GM23338 (cell line): ENCODE measurements around the gene WNT9A. TPM values are rescaled to one million over a fixed set of nuclear protein-coding genes. Genes with fewer than 3 reads are reported as not detected.

Experiments used
- ATAC-seq: fragments of 200-7000 bp; cut with Tn5 transposase; 3 replicates; pipeline ENCODE4 v1.9.1; 2020
- DNase-seq: peaks from one replicate; pipeline ENCODE4 v3.0.0-alpha.2; 2015; ENCODE audit warnings: low spot score
- H2AFZ ChIP-seq: fragments of 200-600 bp; sonication (generic); 2 replicates; pipeline ENCODE4 v1.8.0; 2016; ENCODE audit warnings: antibody characterized with exemption, mild to moderate bottlenecking, moderate library complexity
- H3F3A ChIP-seq: fragments of 200-600 bp; sonication (generic); replicated peaks from 2 replicates; pipeline ENCODE4 v1.8.0; 2017; ENCODE audit warnings: antibody characterized with exemption, mixed run types, low read depth
- H3K27ac ChIP-seq: fragments of 200-600 bp; sonication (generic); 2 replicates; pipeline ENCODE4 v1.6.1; 2016; ENCODE audit warnings: low read depth
- H3K27me3 ChIP-seq: fragments of 200-600 bp; sonication (generic); 2 replicates; pipeline ENCODE4 v1.8.0; 2016; ENCODE audit warnings: mild to moderate bottlenecking, mixed run types, moderate library complexity; ENCODE audit not compliant: insufficient read depth
- H3K36me3 ChIP-seq: fragments of 200-600 bp; sonication (generic); 2 replicates; pipeline ENCODE4 v1.8.0; 2016; ENCODE audit warnings: mild to moderate bottlenecking; ENCODE audit not compliant: insufficient read depth
- H3K4me1 ChIP-seq: fragments of 200-600 bp; sonication (generic); 2 replicates; pipeline ENCODE4 v1.8.0; 2016; ENCODE audit warnings: mild to moderate bottlenecking, moderate library complexity; ENCODE audit not compliant: insufficient read depth
- H3K4me2 ChIP-seq: fragments of 200-600 bp; sonication (generic); 2 replicates; pipeline ENCODE4 v1.7.1; 2017; ENCODE audit warnings: mixed run types
- H3K4me3 ChIP-seq: fragments of 200-600 bp; sonication (generic); 2 replicates; pipeline ENCODE4 v1.6.1; 2016; ENCODE audit warnings: mixed run types
- H3K79me2 ChIP-seq: fragments of 200-600 bp; sonication (generic); replicated peaks from 2 replicates; pipeline ENCODE4 v1.8.0; 2017; ENCODE audit warnings: mild to moderate bottlenecking; ENCODE audit not compliant: insufficient read depth
- H3K9me2 ChIP-seq: fragments of 200-600 bp; sonication (generic); 2 replicates; pipeline ENCODE4 v1.8.0; 2017; ENCODE audit not compliant: insufficient read depth
- H4K20me1 ChIP-seq: fragments of 200-600 bp; sonication (generic); replicated peaks from 2 replicates; pipeline ENCODE4 v1.8.0; 2017; ENCODE audit warnings: mild to moderate bottlenecking; ENCODE audit not compliant: insufficient read depth
- H3K27ac Mint-ChIP-seq: 2 replicates; pipeline ENCODE4 v1.8.0; 2020; ENCODE audit warnings: inconsistent platforms, mild to moderate bottlenecking, moderate library complexity, mixed read lengths
- H3K27me3 Mint-ChIP-seq: 3 replicates; pipeline ENCODE4 v1.8.0; 2022; ENCODE audit warnings: low read depth, mild to moderate bottlenecking, moderate library complexity, mixed read lengths, inconsistent platforms; ENCODE audit not compliant: insufficient read depth, poor library complexity
- H3K36me3 Mint-ChIP-seq: 3 replicates; pipeline ENCODE4 v1.8.0; 2021; ENCODE audit warnings: low read depth, mild to moderate bottlenecking, inconsistent platforms, moderate library complexity, mixed read lengths
- H3K4me1 Mint-ChIP-seq: 3 replicates; pipeline ENCODE4 v1.8.0; 2020; ENCODE audit warnings: mild to moderate bottlenecking, inconsistent platforms, mixed read lengths
- H3K4me3 Mint-ChIP-seq: 3 replicates; pipeline ENCODE4 v1.8.0; 2021; ENCODE audit warnings: moderate library complexity, mild to moderate bottlenecking, inconsistent platforms, mixed read lengths
- H3K9me3 Mint-ChIP-seq: 3 replicates; pipeline ENCODE4 v1.8.0; 2020; ENCODE audit warnings: moderate library complexity, mild to moderate bottlenecking, inconsistent platforms, mixed read lengths
- CREB1 ChIP-seq: fragments of 250-450 bp; sonication (Bioruptor Pico); IDR thresholded peaks from 2 replicates; pipeline ENCODE4 v1.5.0; 2020; ENCODE audit warnings: low read depth, mild to moderate bottlenecking, moderate library complexity
- CTCF ChIP-seq, 2 experiments: fragments of 200-600 bp in 1 of 2; sonication (generic) in 1 of 2; conservative IDR thresholded peaks; 2 replicates each; pipeline versions ENCODE4 v1.5.1 to v1.6.1; 2016 to 2017; ENCODE audit warnings: antibody characterized with exemption in 2 of 2, low read depth in 2 of 2, mild to moderate bottlenecking in 2 of 2, moderate library complexity in 1 of 2
- EZH2 ChIP-seq: fragments of 200-600 bp; sonication (generic); IDR thresholded peaks from one replicate; pipeline ENCODE4 v1.8.0; 2017; ENCODE audit warnings: antibody characterized with exemption, mild to moderate bottlenecking, low read depth; ENCODE audit not compliant: unreplicated experiment
- JUNB ChIP-seq: IDR thresholded peaks from one replicate; pipeline ENCODE4 v1.6.1; 2016; ENCODE audit warnings: antibody characterized with exemption; ENCODE audit not compliant: unreplicated experiment
- NANOG ChIP-seq: IDR thresholded peaks from 2 replicates; pipeline ENCODE4 v1.6.1; 2016; ENCODE audit warnings: antibody characterized with exemption, borderline replicate concordance
- POLR2AphosphoS5 ChIP-seq: IDR thresholded peaks from 2 replicates; pipeline ENCODE4 v1.6.1; 2016; ENCODE audit warnings: antibody characterized with exemption, low read depth
- STAT1 ChIP-seq: IDR thresholded peaks from one replicate; pipeline ENCODE4 v1.6.1; 2016; ENCODE audit warnings: antibody characterized with exemption; ENCODE audit not compliant: unreplicated experiment
- ZNF331 ChIP-seq: fragments of 250-450 bp; sonication (Bioruptor Pico); IDR thresholded peaks from 2 replicates; pipeline ENCODE4 v1.5.0; 2020; ENCODE audit warnings: low read depth, mild to moderate bottlenecking, moderate library complexity
- polyA plus RNA-seq: library from polyadenylated mRNA; unstranded; fragments of >200 nt; fragmentation: Nextera tagmentation; extraction: Ambion mirVana; gene quantifications from 2 replicates; pipeline ENCODE4 v1.2.1, GENCODE V29; 2016
- total RNA-seq: library from RNA; depleted of rRNA; stranded (reverse); fragments of >200 nt; shearing (Covaris generic); gene quantifications from 2 replicates; pipeline ENCODE4 v1.2.3, GENCODE V29; 2014
- TF ChIP-seq, protein P1 (sequence below): IDR thresholded peaks from one replicate; pipeline ENCODE4 v1.6.1; 2018; ENCODE audit warnings: antibody characterized with exemption; ENCODE audit not compliant: unreplicated experiment

WNT9A gene
- total and polyA plus RNA-seq, 2 experiments from 2014 or later: 0.06 to 2.0 TPM

DNA sequence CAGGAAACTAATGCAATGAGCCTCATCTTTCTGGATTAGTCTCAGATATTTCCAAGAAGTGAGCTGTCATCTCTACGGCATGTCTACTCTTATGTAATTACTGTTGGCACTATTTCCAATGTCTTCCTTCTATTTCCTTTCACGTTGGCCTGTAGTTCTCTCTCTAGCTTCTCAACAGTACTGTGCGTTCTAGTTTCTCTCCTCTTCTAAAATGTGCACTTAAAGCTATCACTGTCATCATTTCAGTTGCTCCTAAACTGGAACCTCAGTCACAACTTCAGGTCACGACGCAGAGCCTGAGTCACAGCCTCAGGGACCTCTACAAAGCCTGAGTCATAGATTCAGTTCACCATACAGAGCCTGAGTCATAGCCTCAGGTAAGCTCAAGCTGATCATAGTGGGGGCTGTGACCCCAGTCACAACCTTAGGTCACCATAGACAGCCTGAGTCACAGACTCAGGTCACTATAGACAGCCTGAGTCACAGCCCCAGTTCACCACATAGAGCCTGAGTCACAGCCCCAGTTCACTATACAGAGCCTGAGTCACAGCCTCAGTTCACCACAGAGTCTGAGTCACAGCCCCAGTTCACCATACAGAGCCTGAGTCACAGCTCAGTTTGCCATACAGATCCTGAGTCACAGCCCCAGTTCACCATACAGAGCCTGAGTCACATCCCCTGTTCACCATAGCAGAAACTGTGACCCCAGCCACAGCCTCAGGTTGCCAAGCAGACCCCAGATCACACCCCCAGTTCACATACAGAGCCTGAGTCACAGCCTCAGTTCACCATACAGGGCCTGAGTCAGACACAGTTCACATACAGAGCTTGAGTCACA lies 13.0 kb downstream of the WNT9A start:
- H3K27ac ChIP-seq: no peak overlapping the region
- DNase-seq (no peak), ATAC-seq (no peak)
- no peak overlapping the region for H2AFZ ChIP-seq
- no peak overlapping the region for H3K27ac Mint-ChIP-seq
- H3K4me1 ChIP-seq: no peaks in the 10 kb centered on the region
- H3K4me3 ChIP-seq: no peak overlapping the region
- H3K79me2 ChIP-seq: no peaks in the 10 kb centered on the region
- no peak overlapping the region for H3K4me3 Mint-ChIP-seq
- H3K27me3 Mint-ChIP-seq: peaks cover 5% of the 10 kb centered on the region
- H3K9me3 Mint-ChIP-seq: no peaks in the 10 kb centered on the region
- H3K36me3 ChIP-seq: no peaks in the 10 kb centered on the region
- no peaks in the 10 kb centered on the region for H3K4me1 Mint-ChIP-seq
- H3K9me2 ChIP-seq: no peaks in the 10 kb centered on the region
- no peaks in the 10 kb centered on the region for H3K27me3 ChIP-seq
- no peaks in the 10 kb centered on the region for H4K20me1 ChIP-seq
- H3F3A ChIP-seq: no peaks in the 10 kb centered on the region
- TF ChIP-seq STAT1 (no peak), CTCF (conservative IDR thresholded peaks at IDR 0.05; ENCODE audit: low read depth in 2 of 2) (no peak), EZH2 (no peak), POLR2AphosphoS5 (no peak)
- H3K4me2 ChIP-seq: no peak overlapping the region
- H3K36me3 Mint-ChIP-seq: no peaks in the 10 kb centered on the region

DNA sequence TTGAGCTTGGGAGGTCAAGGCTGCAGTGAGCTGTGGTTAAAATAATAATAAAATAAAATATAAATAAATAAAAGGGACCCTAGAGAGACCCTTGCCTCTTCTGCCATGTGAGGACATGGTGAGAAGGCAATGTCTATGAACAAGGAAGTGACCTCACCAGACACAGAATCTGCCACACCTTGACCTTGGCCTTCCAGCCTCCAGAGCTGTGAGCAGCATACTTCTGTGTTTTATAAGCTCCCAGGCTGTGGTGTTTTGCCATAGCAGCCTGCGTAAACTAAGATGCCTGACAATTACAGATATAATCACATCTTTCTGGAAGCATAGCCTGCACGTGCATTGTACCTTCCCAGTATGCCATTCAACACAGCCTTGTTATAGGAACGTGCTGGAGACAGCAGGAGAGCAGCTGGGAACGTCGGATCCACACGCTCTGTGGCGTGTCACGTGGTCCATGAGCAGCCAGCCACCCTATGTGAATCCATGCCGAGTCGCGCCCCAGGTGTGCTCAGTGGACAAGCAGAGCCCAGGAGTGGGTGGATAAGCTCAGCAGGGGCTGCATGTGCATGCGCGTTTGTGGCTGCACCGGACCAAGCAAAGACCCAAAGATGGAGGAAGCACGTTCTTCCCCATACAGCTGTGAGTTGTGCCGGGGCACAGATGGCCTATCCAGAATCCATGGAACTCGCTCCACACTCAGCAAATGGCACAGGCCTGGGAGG lies 17.8 kb downstream of the WNT9A start:
- Mint-ChIP-seq H3K4me1 (no peaks in the 10 kb centered on the region), H3K36me3 (no peaks in the 10 kb centered on the region), H3K4me3 (no peak overlapping the region), H3K27me3 (peaks cover 2% of the 10 kb centered on the region), H3K9me3 (no peaks in the 10 kb centered on the region), H3K27ac (no peak overlapping the region)
- DNase-seq (no peak), ATAC-seq (no peak)
- no peaks in the 10 kb centered on the region for H3K36me3 ChIP-seq
- H4K20me1 ChIP-seq: no peaks in the 10 kb centered on the region
- H2AFZ ChIP-seq: no peak overlapping the region
- H3K9me2 ChIP-seq: no peaks in the 10 kb centered on the region
- H3K4me1 ChIP-seq: no peaks in the 10 kb centered on the region
- no peak overlapping the region for H3K27ac ChIP-seq
- no peaks in the 10 kb centered on the region for H3K27me3 ChIP-seq
- H3F3A ChIP-seq: no peaks in the 10 kb centered on the region
- H3K79me2 ChIP-seq: no peaks in the 10 kb centered on the region
- H3K4me2 ChIP-seq: no peak overlapping the region
- H3K4me3 ChIP-seq: no peak overlapping the region
- TF ChIP-seq NANOG (no peak), POLR2AphosphoS5 (no peak), CREB1 (no peak), ZNF331 (CRISPR knock-in tag) (no peak), JUNB (no peak), EZH2 (no peak), CTCF (conservative IDR thresholded peaks at IDR 0.05; ENCODE audit: low read depth in 2 of 2) (no peak), STAT1 (no peak)
- TF ChIP-seq, protein P1, sequence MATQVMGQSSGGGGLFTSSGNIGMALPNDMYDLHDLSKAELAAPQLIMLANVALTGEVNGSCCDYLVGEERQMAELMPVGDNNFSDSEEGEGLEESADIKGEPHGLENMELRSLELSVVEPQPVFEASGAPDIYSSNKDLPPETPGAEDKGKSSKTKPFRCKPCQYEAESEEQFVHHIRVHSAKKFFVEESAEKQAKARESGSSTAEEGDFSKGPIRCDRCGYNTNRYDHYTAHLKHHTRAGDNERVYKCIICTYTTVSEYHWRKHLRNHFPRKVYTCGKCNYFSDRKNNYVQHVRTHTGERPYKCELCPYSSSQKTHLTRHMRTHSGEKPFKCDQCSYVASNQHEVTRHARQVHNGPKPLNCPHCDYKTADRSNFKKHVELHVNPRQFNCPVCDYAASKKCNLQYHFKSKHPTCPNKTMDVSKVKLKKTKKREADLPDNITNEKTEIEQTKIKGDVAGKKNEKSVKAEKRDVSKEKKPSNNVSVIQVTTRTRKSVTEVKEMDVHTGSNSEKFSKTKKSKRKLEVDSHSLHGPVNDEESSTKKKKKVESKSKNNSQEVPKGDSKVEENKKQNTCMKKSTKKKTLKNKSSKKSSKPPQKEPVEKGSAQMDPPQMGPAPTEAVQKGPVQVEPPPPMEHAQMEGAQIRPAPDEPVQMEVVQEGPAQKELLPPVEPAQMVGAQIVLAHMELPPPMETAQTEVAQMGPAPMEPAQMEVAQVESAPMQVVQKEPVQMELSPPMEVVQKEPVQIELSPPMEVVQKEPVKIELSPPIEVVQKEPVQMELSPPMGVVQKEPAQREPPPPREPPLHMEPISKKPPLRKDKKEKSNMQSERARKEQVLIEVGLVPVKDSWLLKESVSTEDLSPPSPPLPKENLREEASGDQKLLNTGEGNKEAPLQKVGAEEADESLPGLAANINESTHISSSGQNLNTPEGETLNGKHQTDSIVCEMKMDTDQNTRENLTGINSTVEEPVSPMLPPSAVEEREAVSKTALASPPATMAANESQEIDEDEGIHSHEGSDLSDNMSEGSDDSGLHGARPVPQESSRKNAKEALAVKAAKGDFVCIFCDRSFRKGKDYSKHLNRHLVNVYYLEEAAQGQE: no peak
